GM23338 (cell line): ENCODE data around the gene TMBIM1. TPM values are rescaled to one million over a fixed set of nuclear protein-coding genes. Genes with fewer than 3 reads are reported as not detected.

Experiments
- ATAC-seq: fragments of 200-7000 bp; cut with Tn5 transposase; 3 replicates; pipeline ENCODE4 v1.9.1; 2020
- DNase-seq: peaks from one replicate; pipeline ENCODE4 v3.0.0-alpha.2; 2015; ENCODE audit warnings: low spot score
- H2AFZ ChIP-seq: fragments of 200-600 bp; sonication (generic); 2 replicates; pipeline ENCODE4 v1.8.0; 2016; ENCODE audit warnings: antibody characterized with exemption, mild to moderate bottlenecking, moderate library complexity
- H3F3A ChIP-seq: fragments of 200-600 bp; sonication (generic); replicated peaks from 2 replicates; pipeline ENCODE4 v1.8.0; 2017; ENCODE audit warnings: antibody characterized with exemption, mixed run types, low read depth
- H3K27ac ChIP-seq: fragments of 200-600 bp; sonication (generic); 2 replicates; pipeline ENCODE4 v1.6.1; 2016; ENCODE audit warnings: low read depth
- H3K27me3 ChIP-seq: fragments of 200-600 bp; sonication (generic); 2 replicates; pipeline ENCODE4 v1.8.0; 2016; ENCODE audit warnings: mild to moderate bottlenecking, mixed run types, moderate library complexity; ENCODE audit not compliant: insufficient read depth
- H3K36me3 ChIP-seq: fragments of 200-600 bp; sonication (generic); 2 replicates; pipeline ENCODE4 v1.8.0; 2016; ENCODE audit warnings: mild to moderate bottlenecking; ENCODE audit not compliant: insufficient read depth
- H3K4me1 ChIP-seq: fragments of 200-600 bp; sonication (generic); 2 replicates; pipeline ENCODE4 v1.8.0; 2016; ENCODE audit warnings: mild to moderate bottlenecking, moderate library complexity; ENCODE audit not compliant: insufficient read depth
- H3K4me2 ChIP-seq: fragments of 200-600 bp; sonication (generic); 2 replicates; pipeline ENCODE4 v1.7.1; 2017; ENCODE audit warnings: mixed run types
- H3K4me3 ChIP-seq: fragments of 200-600 bp; sonication (generic); 2 replicates; pipeline ENCODE4 v1.6.1; 2016; ENCODE audit warnings: mixed run types
- H3K79me2 ChIP-seq: fragments of 200-600 bp; sonication (generic); replicated peaks from 2 replicates; pipeline ENCODE4 v1.8.0; 2017; ENCODE audit warnings: mild to moderate bottlenecking; ENCODE audit not compliant: insufficient read depth
- H3K9me2 ChIP-seq: fragments of 200-600 bp; sonication (generic); 2 replicates; pipeline ENCODE4 v1.8.0; 2017; ENCODE audit not compliant: insufficient read depth
- H4K20me1 ChIP-seq: fragments of 200-600 bp; sonication (generic); replicated peaks from 2 replicates; pipeline ENCODE4 v1.8.0; 2017; ENCODE audit warnings: mild to moderate bottlenecking; ENCODE audit not compliant: insufficient read depth
- H3K27ac Mint-ChIP-seq: 2 replicates; pipeline ENCODE4 v1.8.0; 2020; ENCODE audit warnings: inconsistent platforms, mild to moderate bottlenecking, moderate library complexity, mixed read lengths
- H3K27me3 Mint-ChIP-seq: 3 replicates; pipeline ENCODE4 v1.8.0; 2022; ENCODE audit warnings: low read depth, mild to moderate bottlenecking, moderate library complexity, mixed read lengths, inconsistent platforms; ENCODE audit not compliant: insufficient read depth, poor library complexity
- H3K36me3 Mint-ChIP-seq: 3 replicates; pipeline ENCODE4 v1.8.0; 2021; ENCODE audit warnings: low read depth, mild to moderate bottlenecking, inconsistent platforms, moderate library complexity, mixed read lengths
- H3K4me1 Mint-ChIP-seq: 3 replicates; pipeline ENCODE4 v1.8.0; 2020; ENCODE audit warnings: mild to moderate bottlenecking, inconsistent platforms, mixed read lengths
- H3K4me3 Mint-ChIP-seq: 3 replicates; pipeline ENCODE4 v1.8.0; 2021; ENCODE audit warnings: moderate library complexity, mild to moderate bottlenecking, inconsistent platforms, mixed read lengths
- H3K9me3 Mint-ChIP-seq: 3 replicates; pipeline ENCODE4 v1.8.0; 2020; ENCODE audit warnings: moderate library complexity, mild to moderate bottlenecking, inconsistent platforms, mixed read lengths
- ETS1 ChIP-seq: IDR thresholded peaks from 2 replicates; pipeline ENCODE4 v1.6.1; 2016; ENCODE audit warnings: antibody characterized with exemption
- EZH2 ChIP-seq: fragments of 200-600 bp; sonication (generic); IDR thresholded peaks from one replicate; pipeline ENCODE4 v1.8.0; 2017; ENCODE audit warnings: antibody characterized with exemption, mild to moderate bottlenecking, low read depth; ENCODE audit not compliant: unreplicated experiment
- EZH2phosphoT487 ChIP-seq: fragments of 200-600 bp; sonication (generic); IDR thresholded peaks from one replicate; pipeline ENCODE4 v1.8.1; 2018; ENCODE audit warnings: antibody characterized with exemption; ENCODE audit not compliant: unreplicated experiment
- STAT1 ChIP-seq: IDR thresholded peaks from one replicate; pipeline ENCODE4 v1.6.1; 2016; ENCODE audit warnings: antibody characterized with exemption; ENCODE audit not compliant: unreplicated experiment
- ZNF331 ChIP-seq: fragments of 250-450 bp; sonication (Bioruptor Pico); IDR thresholded peaks from 2 replicates; pipeline ENCODE4 v1.5.0; 2020; ENCODE audit warnings: low read depth, mild to moderate bottlenecking, moderate library complexity
- polyA plus RNA-seq: library from polyadenylated mRNA; unstranded; fragments of >200 nt; fragmentation: Nextera tagmentation; extraction: Ambion mirVana; gene quantifications from 2 replicates; pipeline ENCODE4 v1.2.1, GENCODE V29; 2016
- total RNA-seq: library from RNA; depleted of rRNA; stranded (reverse); fragments of >200 nt; shearing (Covaris generic); gene quantifications from 2 replicates; pipeline ENCODE4 v1.2.3, GENCODE V29; 2014
- TF ChIP-seq, protein P1 (sequence below), 2 experiments: fragments of 200-600 bp in 1 of 2; sonication (generic) in 1 of 2; conservative IDR thresholded peaks; 2 replicates each; pipeline versions ENCODE4 v1.5.1 to v1.6.1; 2016 to 2017; ENCODE audit warnings: antibody characterized with exemption in 2 of 2, low read depth in 2 of 2, mild to moderate bottlenecking in 2 of 2, moderate library complexity in 1 of 2
- TF ChIP-seq, protein P2 (sequence below): fragments of 250-450 bp; sonication (Bioruptor Pico); IDR thresholded peaks from 2 replicates; pipeline ENCODE4 v1.5.0; 2020; ENCODE audit warnings: mild to moderate bottlenecking, moderate library complexity

Gene TMBIM1
- total and polyA plus RNA-seq, 2 experiments from 2014 or later = 12.0 to 20.8 TPM

- Histone ChIP-seq H3K4me1 (no peaks in the 10 kb centered on the region), H3K27me3 (no peaks in the 10 kb centered on the region), H3K36me3 (peaks cover 80% of the 10 kb centered on the region), H2AFZ (no peak overlapping the region), H3K4me2 (no peak overlapping the region), H4K20me1 (peaks cover 33% of the 10 kb centered on the region), H3F3A (0 out of 2 replicates have a peak, but pooled peaks cover 4% of the 10 kb centered on the region), H3K9me2 (no peaks in the 10 kb centered on the region), H3K27ac (no peak overlapping the region), H3K4me3 (no peak overlapping the region), H3K79me2 (peaks cover 4% of the 10 kb centered on the region; the same call in 1 of the 2 replicates)
- Mint-ChIP-seq H3K36me3 (peaks cover 80% of the 10 kb centered on the region), H3K4me3 (no peak overlapping the region), H3K27me3 (peaks cover 3% of the 10 kb centered on the region), H3K4me1 (no peaks in the 10 kb centered on the region), H3K9me3 (no peaks in the 10 kb centered on the region), H3K27ac (no peak overlapping the region)
- no peak for DNase-seq
- ATAC-seq = no peak
- TF ChIP-seq ETS1 = no peak
- TF ChIP-seq ZNF331 (CRISPR knock-in tag) = no peak
- no peak for TF ChIP-seq STAT1
- no peak for TF ChIP-seq EZH2
- TF ChIP-seq, protein P1, sequence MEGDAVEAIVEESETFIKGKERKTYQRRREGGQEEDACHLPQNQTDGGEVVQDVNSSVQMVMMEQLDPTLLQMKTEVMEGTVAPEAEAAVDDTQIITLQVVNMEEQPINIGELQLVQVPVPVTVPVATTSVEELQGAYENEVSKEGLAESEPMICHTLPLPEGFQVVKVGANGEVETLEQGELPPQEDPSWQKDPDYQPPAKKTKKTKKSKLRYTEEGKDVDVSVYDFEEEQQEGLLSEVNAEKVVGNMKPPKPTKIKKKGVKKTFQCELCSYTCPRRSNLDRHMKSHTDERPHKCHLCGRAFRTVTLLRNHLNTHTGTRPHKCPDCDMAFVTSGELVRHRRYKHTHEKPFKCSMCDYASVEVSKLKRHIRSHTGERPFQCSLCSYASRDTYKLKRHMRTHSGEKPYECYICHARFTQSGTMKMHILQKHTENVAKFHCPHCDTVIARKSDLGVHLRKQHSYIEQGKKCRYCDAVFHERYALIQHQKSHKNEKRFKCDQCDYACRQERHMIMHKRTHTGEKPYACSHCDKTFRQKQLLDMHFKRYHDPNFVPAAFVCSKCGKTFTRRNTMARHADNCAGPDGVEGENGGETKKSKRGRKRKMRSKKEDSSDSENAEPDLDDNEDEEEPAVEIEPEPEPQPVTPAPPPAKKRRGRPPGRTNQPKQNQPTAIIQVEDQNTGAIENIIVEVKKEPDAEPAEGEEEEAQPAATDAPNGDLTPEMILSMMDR (conservative IDR thresholded peaks at IDR 0.05; ENCODE audit: low read depth in 2 of 2) = no peak
- TF ChIP-seq EZH2phosphoT487 = no peak
- TF ChIP-seq, protein P2, sequence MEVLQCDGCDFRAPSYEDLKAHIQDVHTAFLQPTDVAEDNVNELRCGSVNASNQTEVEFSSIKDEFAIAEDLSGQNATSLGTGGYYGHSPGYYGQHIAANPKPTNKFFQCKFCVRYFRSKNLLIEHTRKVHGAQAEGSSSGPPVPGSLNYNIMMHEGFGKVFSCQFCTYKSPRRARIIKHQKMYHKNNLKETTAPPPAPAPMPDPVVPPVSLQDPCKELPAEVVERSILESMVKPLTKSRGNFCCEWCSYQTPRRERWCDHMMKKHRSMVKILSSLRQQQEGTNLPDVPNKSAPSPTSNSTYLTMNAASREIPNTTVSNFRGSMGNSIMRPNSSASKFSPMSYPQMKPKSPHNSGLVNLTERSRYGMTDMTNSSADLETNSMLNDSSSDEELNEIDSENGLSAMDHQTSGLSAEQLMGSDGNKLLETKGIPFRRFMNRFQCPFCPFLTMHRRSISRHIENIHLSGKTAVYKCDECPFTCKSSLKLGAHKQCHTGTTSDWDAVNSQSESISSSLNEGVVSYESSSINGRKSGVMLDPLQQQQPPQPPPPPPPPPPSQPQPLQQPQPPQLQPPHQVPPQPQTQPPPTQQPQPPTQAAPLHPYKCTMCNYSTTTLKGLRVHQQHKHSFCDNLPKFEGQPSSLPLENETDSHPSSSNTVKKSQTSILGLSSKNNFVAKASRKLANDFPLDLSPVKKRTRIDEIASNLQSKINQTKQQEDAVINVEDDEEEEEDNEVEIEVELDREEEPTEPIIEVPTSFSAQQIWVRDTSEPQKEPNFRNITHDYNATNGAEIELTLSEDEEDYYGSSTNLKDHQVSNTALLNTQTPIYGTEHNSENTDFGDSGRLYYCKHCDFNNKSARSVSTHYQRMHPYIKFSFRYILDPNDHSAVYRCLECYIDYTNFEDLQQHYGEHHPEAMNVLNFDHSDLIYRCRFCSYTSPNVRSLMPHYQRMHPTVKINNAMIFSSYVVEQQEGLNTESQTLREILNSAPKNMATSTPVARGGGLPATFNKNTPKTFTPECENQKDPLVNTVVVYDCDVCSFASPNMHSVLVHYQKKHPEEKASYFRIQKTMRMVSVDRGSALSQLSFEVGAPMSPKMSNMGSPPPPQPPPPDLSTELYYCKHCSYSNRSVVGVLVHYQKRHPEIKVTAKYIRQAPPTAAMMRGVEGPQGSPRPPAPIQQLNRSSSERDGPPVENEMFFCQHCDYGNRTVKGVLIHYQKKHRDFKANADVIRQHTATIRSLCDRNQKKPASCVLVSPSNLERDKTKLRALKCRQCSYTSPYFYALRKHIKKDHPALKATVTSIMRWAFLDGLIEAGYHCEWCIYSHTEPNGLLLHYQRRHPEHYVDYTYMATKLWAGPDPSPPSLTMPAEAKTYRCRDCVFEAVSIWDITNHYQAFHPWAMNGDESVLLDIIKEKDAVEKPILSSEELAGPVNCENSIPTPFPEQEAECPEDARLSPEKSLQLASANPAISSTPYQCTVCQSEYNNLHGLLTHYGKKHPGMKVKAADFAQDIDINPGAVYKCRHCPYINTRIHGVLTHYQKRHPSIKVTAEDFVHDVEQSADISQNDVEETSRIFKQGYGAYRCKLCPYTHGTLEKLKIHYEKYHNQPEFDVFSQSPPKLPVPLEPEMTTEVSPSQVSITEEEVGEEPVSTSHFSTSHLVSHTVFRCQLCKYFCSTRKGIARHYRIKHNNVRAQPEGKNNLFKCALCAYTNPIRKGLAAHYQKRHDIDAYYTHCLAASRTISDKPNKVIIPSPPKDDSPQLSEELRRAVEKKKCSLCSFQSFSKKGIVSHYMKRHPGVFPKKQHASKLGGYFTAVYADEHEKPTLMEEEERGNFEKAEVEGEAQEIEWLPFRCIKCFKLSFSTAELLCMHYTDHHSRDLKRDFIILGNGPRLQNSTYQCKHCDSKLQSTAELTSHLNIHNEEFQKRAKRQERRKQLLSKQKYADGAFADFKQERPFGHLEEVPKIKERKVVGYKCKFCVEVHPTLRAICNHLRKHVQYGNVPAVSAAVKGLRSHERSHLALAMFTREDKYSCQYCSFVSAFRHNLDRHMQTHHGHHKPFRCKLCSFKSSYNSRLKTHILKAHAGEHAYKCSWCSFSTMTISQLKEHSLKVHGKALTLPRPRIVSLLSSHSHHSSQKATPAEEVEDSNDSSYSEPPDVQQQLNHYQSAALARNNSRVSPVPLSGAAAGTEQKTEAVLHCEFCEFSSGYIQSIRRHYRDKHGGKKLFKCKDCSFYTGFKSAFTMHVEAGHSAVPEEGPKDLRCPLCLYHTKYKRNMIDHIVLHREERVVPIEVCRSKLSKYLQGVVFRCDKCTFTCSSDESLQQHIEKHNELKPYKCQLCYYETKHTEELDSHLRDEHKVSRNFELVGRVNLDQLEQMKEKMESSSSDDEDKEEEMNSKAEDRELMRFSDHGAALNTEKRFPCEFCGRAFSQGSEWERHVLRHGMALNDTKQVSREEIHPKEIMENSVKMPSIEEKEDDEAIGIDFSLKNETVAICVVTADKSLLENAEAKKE = no peak
These were observed 47.6 kb downstream of the TMBIM1 start for GRCh38 chr2:218244665-218245064.
